Pancreas (tissue), 10 donors: ENCODE measurements around the gene CA9. TPM values are rescaled to one million over a fixed set of nuclear protein-coding genes. Genes with fewer than 3 reads are reported as not detected.

Experiments used
- ATAC-seq, 4 donors: fragments of 200-7000 bp; cut with Tn5 transposase; one replicate each; pipeline versions ENCODE4 v1.8.0 to v1.9.1; 2020; ENCODE audit warnings: mild to moderate bottlenecking in 4 of 4, moderate library complexity in 4 of 4
- DNase-seq, 6 donors: peaks; one replicate each; pipeline ENCODE4 v3.0.0-alpha.2; 2020
- FAIRE-seq: peaks from 2 replicates; lab custom pipeline; 2012; peaks lifted over from hg19 to GRCh38; lab: Jason Lieb, UNC
- H3K27ac ChIP-seq, 4 donors: fragments of 200-600 bp; sonication (generic); 1 replicate in 3 of 4; 2 replicates in 1 of 4; pipeline versions ENCODE4 v1.5.0 to v1.8.0; 2020
- H3K27me3 ChIP-seq, 4 donors: fragments of 200-600 bp; one replicate each; pipeline ENCODE4 v1.8.0; 2021
- H3K36me3 ChIP-seq, 3 donors: fragments of 200-600 bp; sonication (generic) in 1 of 3; one replicate each; pipeline versions ENCODE4 v1.5.0 to v1.8.0; 2020 to 2021
- H3K4me1 ChIP-seq, 3 donors: fragments of 200-600 bp; one replicate each; pipeline ENCODE4 v1.8.0; 2021
- H3K4me3 ChIP-seq, 4 donors: fragments of 200-600 bp; sonication (generic) in 2 of 4; one replicate each; pipeline versions ENCODE4 v1.5.0 to v1.8.0; 2020 to 2021
- H3K9me3 ChIP-seq, 4 donors: fragments of 200-600 bp; one replicate each; pipeline ENCODE4 v1.8.0; 2021
- WGBS, 2 donors: extraction: QIAGEN DNeasy Blood & Tissue Kit; methylation state at CpG; one replicate each; pipeline ENCODE4 v1.1.7; 2013; 5-methylcytosine and 5-hydroxymethylcytosine counted together
- intact Hi-C, 3 donors: fragments of 100-400 bp; cut with DNase I; formaldehyde crosslinking; loops; one replicate each; pipeline versions ENCODE4 v1.11.1 to v1.14.2; 2022
- polyA plus RNA-seq, 2 donors: library from polyadenylated mRNA; stranded (reverse); fragments of 200-250 nt; gene quantifications; one replicate each; pipeline ENCODE4 v1.2.3, GENCODE V29; 2013
- total RNA-seq, 6 donors: library from RNA; stranded (reverse); fragmentation: NEBNext Ultra II Directional in 4 of 6; extraction: Animal tissue kit (Norgen Biotek cat#: 25700) in 4 of 6; gene quantifications; one replicate each; pipeline versions ENCODE4 v1.2.1 to v1.2.4, GENCODE V29; 2021 to 2023
- TF ChIP-seq, protein P1 (sequence below), 4 donors: fragments of 200-600 bp; sonication (generic) in 3 of 4; IDR thresholded peaks; one replicate each; pipeline versions ENCODE4 v1.5.0 to v1.8.0; 2021; ENCODE audit warnings: antibody characterized with exemption in 4 of 4
- donor health status: healthy with polysubstance abuse.
- donor health status: DM: no; HTN: no; CAD: no; lungs with moderate emphysema.
- donor health status: DM: no; HTN: no; CAD: no.
- donor health status: control.
- donor health status: control.
- donor health status: Bipolar disorder and iron deficiency.
- donor health status: DM: yes; HTN: yes; CAD: no.
- donor health status: DM: no; HTN: no; CAD: no.
- donor health status: DM: no; HTN: no; CAD: no.
- donor health status: DM: yes; HTN: yes; CAD: no.

The CA9 gene
- total and polyA plus RNA-seq, 8 donors, result 1.2 to 75.6 (median 7.9) TPM

DNA sequence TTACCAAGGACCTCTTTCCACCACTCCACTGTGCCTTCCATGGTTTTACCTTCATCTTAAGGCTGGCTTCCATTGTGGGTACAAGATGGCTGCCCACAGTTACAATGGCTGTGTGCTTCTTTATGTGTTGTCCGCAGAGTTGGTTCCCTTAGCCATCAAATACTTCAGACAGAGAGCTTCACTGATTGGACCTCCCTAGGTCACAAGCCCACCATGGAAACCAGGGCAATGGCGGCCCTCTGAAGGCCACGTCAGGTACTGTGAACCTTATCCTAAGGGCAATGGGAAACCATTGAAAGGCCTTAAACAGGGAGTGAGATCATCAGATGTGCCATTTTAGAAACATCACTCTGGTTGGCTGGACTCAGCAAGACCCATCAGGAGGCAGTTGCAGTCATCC lies 5.8 kb upstream of the CA9 start:
- no peak for ATAC-seq
- intact Hi-C loops, result no loop called here
- 96 to 97% methylated on average over 3 of the region's 3 CpGs for WGBS, 2 donors
- DNase-seq, result no peak
- peaks cover 29 to 34% (median 34%) of the 10 kb centered on the region in 3 donors for H3K4me1 ChIP-seq
- no peak for FAIRE-seq
- H3K27ac ChIP-seq, result peak overlapping the region in 2 of 4 donors; percentile 89 to 90
- TF ChIP-seq, protein P1, sequence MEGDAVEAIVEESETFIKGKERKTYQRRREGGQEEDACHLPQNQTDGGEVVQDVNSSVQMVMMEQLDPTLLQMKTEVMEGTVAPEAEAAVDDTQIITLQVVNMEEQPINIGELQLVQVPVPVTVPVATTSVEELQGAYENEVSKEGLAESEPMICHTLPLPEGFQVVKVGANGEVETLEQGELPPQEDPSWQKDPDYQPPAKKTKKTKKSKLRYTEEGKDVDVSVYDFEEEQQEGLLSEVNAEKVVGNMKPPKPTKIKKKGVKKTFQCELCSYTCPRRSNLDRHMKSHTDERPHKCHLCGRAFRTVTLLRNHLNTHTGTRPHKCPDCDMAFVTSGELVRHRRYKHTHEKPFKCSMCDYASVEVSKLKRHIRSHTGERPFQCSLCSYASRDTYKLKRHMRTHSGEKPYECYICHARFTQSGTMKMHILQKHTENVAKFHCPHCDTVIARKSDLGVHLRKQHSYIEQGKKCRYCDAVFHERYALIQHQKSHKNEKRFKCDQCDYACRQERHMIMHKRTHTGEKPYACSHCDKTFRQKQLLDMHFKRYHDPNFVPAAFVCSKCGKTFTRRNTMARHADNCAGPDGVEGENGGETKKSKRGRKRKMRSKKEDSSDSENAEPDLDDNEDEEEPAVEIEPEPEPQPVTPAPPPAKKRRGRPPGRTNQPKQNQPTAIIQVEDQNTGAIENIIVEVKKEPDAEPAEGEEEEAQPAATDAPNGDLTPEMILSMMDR (IDR thresholded peaks at IDR 0.05), result no peak
- no peaks in the 10 kb centered on the region for H3K36me3 ChIP-seq
- H3K4me3 ChIP-seq, result no peak overlapping the region
- H3K9me3 ChIP-seq, result no peaks in the 10 kb centered on the region
- no peaks in the 10 kb centered on the region for H3K27me3 ChIP-seq

DNA sequence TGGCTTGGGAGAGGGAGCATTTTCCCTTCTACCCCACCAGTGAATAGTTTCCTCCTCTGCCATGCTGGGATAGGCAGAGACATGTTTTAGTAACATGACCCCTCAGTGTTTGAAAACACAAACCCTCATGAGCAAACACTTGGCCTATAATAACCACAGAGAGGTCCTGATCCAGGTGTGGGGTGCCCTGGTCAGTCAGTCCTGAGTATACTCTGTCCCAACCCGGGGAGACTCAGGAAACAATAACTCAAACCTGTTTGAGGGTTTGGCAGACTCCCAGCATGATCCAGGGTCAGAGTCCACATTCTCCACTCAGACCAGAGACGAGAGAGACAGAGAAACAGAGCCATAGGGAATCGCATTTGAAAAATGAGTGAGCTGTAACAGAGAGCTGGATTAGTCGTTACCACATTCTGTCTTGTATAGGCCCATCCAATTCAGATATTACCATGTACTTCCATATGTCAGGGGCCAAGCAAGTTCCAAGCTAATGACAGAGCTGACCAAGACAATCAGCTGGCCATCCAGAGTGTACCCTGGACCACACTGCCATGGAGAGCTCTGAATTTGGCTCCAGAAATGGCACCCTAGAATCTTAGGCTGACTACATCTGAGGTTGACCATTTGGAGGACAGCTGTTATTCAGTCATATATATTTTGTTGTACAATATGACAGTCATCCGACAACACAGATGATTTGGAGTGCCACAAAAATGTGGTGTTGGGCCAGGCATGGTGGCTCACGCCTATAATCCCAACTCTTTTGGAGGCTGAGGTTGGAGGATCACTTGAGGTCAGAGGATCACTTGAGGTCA lies 4.2 kb upstream of the CA9 start:
- H3K4me3 ChIP-seq, result no peak overlapping the region
- H3K27me3 ChIP-seq, result no peaks in the 10 kb centered on the region
- TF ChIP-seq, protein P1 (IDR thresholded peaks at IDR 0.05), result no peak
- FAIRE-seq (no peak), DNase-seq (peak in 4 of 6 donors; percentile 78 to 88 (median 84)), ATAC-seq (peak; percentile 63 to 79 (median 78))
- H3K4me1 ChIP-seq, result peaks cover 33 to 42% (median 42%) of the 10 kb centered on the region in 3 donors
- intact Hi-C loops, result no loop called here
- no peaks in the 10 kb centered on the region for H3K9me3 ChIP-seq
- H3K36me3 ChIP-seq, result no peaks in the 10 kb centered on the region
- 35 to 37% methylated on average over 6 of the region's 6 CpGs for WGBS, 2 donors
- peak overlapping the region; percentile 29 to 90 (median 74) for H3K27ac ChIP-seq

DNA sequence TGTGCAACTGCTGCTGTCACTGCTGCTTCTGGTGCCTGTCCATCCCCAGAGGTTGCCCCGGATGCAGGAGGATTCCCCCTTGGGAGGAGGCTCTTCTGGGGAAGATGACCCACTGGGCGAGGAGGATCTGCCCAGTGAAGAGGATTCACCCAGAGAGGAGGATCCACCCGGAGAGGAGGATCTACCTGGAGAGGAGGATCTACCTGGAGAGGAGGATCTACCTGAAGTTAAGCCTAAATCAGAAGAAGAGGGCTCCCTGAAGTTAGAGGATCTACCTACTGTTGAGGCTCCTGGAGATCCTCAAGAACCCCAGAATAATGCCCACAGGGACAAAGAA lies 265 bp downstream of the CA9 start:
- WGBS, 2 donors, result 62 to 77% methylated on average over 3 of the region's 3 CpGs
- H3K4me3 ChIP-seq, result peak overlapping the region in 1 of 4 donors; percentile 7
- no peak for DNase-seq
- peaks cover 18 to 33% (median 32%) of the 10 kb centered on the region in 3 donors for H3K4me1 ChIP-seq
- intact Hi-C loops, result no loop called here
- no peaks in the 10 kb centered on the region for H3K27me3 ChIP-seq
- no peaks in the 10 kb centered on the region for H3K36me3 ChIP-seq
- FAIRE-seq, result no peak
- H3K27ac ChIP-seq, result peak overlapping the region in 2 of 4 donors; percentile 61 to 76
- no peaks in the 10 kb centered on the region for H3K9me3 ChIP-seq
- no peak for ATAC-seq
- TF ChIP-seq, protein P1 (IDR thresholded peaks at IDR 0.05), result no peak

DNA sequence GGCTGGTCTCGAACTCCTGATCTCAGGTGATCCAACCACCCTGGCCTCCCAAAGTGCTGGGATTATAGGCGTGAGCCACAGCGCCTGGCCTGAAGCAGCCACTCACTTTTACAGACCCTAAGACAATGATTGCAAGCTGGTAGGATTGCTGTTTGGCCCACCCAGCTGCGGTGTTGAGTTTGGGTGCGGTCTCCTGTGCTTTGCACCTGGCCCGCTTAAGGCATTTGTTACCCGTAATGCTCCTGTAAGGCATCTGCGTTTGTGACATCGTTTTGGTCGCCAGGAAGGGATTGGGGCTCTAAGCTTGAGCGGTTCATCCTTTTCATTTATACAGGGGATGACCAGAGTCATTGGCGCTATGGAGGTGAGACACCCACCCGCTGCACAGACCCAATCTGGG lies 1.5 kb downstream of the CA9 start:
- DNase-seq (no peak), FAIRE-seq (no peak), ATAC-seq (no peak)
- H3K9me3 ChIP-seq, result no peaks in the 10 kb centered on the region
- TF ChIP-seq, protein P1 (IDR thresholded peaks at IDR 0.05), result no peak
- no peaks in the 10 kb centered on the region for H3K36me3 ChIP-seq
- peaks cover 7 to 24% (median 20%) of the 10 kb centered on the region in 3 donors for H3K4me1 ChIP-seq
- intact Hi-C loops, result no loop called here
- no peak overlapping the region for H3K27ac ChIP-seq
- WGBS, 2 donors, result 75 to 78% methylated on average over 13 of the region's 13 CpGs
- no peaks in the 10 kb centered on the region for H3K27me3 ChIP-seq
- H3K4me3 ChIP-seq, result peak overlapping the region in 2 of 4 donors; percentile 46 to 47
